Ishikawa (cell line): ENCODE data around the gene ROBO1.

ENCODE experiments used
- CEBPB ChIP-seq: IDR thresholded peaks from 2 replicates; pipeline ENCODE4 v1.6.1; 2012
- CREB1 ChIP-seq: IDR thresholded peaks from 2 replicates; pipeline ENCODE4 v1.6.1; 2012; ENCODE audit warnings: low read depth
- EGR1 ChIP-seq: IDR thresholded peaks from 2 replicates; pipeline ENCODE4 v1.6.1; 2012
- EP300 ChIP-seq: IDR thresholded peaks from 2 replicates; pipeline ENCODE4 v1.6.1; 2012; ENCODE audit warnings: borderline replicate concordance
- FOXM1 ChIP-seq: IDR thresholded peaks from 2 replicates; pipeline ENCODE4 v1.6.1; 2012; ENCODE audit warnings: low read depth, borderline replicate concordance
- NFIC ChIP-seq: IDR thresholded peaks from 2 replicates; pipeline ENCODE4 v1.6.1; 2012
- RAD21 ChIP-seq: IDR thresholded peaks from 2 replicates; pipeline ENCODE4 v1.6.1; 2012; ENCODE audit warnings: low read depth
- TAF1 ChIP-seq: IDR thresholded peaks from 2 replicates; pipeline ENCODE4 v1.6.1; 2012; ENCODE audit warnings: low read depth, mild to moderate bottlenecking
- TCF12 ChIP-seq: IDR thresholded peaks from 2 replicates; pipeline ENCODE4 v1.6.1; 2012; ENCODE audit warnings: low read depth
- YY1 ChIP-seq: IDR thresholded peaks from 2 replicates; pipeline ENCODE4 v1.6.1; 2012; ENCODE audit warnings: low read depth
- ZBTB7A ChIP-seq: IDR thresholded peaks from 2 replicates; pipeline ENCODE4 v1.6.1; 2012; ENCODE audit warnings: low read depth
- TF ChIP-seq, protein P1 (sequence below): IDR thresholded peaks from 2 replicates; pipeline ENCODE4 v1.6.1; 2012
- TF ChIP-seq, protein P2 (sequence below): IDR thresholded peaks from 2 replicates; pipeline ENCODE4 v1.6.1; 2012; ENCODE audit warnings: low read depth, mild to moderate bottlenecking
- TF ChIP-seq, protein P3 (sequence below): IDR thresholded peaks from 2 replicates; pipeline ENCODE4 v1.6.1; 2012

DNA sequence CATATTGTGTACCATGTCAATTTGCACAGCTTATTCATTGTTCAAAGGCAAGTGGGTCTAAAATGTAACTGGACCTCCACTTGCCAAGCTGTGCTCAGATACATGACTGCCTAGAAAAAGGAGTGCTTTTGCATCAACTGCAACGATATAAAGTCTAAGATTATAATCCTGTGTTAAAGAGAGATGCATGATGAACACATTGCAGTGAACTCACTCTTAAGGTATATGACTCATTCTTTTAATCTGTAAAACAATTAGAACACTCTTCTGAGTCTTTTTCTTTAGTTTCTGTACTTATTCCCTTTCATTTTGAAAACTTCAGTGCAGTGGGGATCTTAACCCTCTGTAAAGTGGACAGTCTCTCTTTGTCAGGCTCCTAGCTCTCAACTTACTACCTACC is 982.8 kb downstream of the ROBO1 start:
- TF ChIP-seq, protein P1, sequence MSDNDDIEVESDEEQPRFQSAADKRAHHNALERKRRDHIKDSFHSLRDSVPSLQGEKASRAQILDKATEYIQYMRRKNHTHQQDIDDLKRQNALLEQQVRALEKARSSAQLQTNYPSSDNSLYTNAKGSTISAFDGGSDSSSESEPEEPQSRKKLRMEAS: no peak
- TF ChIP-seq CREB1 (no peak), EP300 (no peak), TAF1 (no peak), EGR1 (no peak), NFIC (no peak), CEBPB (no peak), ZBTB7A (no peak), RAD21 (no peak), YY1 (no peak), TCF12 (no peak), FOXM1 (no peak)
- TF ChIP-seq, protein P2, sequence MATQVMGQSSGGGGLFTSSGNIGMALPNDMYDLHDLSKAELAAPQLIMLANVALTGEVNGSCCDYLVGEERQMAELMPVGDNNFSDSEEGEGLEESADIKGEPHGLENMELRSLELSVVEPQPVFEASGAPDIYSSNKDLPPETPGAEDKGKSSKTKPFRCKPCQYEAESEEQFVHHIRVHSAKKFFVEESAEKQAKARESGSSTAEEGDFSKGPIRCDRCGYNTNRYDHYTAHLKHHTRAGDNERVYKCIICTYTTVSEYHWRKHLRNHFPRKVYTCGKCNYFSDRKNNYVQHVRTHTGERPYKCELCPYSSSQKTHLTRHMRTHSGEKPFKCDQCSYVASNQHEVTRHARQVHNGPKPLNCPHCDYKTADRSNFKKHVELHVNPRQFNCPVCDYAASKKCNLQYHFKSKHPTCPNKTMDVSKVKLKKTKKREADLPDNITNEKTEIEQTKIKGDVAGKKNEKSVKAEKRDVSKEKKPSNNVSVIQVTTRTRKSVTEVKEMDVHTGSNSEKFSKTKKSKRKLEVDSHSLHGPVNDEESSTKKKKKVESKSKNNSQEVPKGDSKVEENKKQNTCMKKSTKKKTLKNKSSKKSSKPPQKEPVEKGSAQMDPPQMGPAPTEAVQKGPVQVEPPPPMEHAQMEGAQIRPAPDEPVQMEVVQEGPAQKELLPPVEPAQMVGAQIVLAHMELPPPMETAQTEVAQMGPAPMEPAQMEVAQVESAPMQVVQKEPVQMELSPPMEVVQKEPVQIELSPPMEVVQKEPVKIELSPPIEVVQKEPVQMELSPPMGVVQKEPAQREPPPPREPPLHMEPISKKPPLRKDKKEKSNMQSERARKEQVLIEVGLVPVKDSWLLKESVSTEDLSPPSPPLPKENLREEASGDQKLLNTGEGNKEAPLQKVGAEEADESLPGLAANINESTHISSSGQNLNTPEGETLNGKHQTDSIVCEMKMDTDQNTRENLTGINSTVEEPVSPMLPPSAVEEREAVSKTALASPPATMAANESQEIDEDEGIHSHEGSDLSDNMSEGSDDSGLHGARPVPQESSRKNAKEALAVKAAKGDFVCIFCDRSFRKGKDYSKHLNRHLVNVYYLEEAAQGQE: no peak
- TF ChIP-seq, protein P3, sequence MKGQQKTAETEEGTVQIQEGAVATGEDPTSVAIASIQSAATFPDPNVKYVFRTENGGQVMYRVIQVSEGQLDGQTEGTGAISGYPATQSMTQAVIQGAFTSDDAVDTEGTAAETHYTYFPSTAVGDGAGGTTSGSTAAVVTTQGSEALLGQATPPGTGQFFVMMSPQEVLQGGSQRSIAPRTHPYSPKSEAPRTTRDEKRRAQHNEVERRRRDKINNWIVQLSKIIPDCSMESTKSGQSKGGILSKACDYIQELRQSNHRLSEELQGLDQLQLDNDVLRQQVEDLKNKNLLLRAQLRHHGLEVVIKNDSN: no peak
